ENCODE results near the gene MIER3.
"Not testable (repeated sequence)": the region's sequence is repeated elsewhere in the genome, so short reads cannot be mapped to it uniquely, and the experiment has no call there.

The MIER3 gene, protein sequence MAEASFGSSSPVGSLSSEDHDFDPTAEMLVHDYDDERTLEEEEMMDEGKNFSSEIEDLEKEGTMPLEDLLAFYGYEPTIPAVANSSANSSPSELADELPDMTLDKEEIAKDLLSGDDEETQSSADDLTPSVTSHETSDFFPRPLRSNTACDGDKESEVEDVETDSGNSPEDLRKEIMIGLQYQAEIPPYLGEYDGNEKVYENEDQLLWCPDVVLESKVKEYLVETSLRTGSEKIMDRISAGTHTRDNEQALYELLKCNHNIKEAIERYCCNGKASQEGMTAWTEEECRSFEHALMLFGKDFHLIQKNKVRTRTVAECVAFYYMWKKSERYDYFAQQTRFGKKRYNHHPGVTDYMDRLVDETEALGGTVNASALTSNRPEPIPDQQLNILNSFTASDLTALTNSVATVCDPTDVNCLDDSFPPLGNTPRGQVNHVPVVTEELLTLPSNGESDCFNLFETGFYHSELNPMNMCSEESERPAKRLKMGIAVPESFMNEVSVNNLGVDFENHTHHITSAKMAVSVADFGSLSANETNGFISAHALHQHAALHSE

DNA sequence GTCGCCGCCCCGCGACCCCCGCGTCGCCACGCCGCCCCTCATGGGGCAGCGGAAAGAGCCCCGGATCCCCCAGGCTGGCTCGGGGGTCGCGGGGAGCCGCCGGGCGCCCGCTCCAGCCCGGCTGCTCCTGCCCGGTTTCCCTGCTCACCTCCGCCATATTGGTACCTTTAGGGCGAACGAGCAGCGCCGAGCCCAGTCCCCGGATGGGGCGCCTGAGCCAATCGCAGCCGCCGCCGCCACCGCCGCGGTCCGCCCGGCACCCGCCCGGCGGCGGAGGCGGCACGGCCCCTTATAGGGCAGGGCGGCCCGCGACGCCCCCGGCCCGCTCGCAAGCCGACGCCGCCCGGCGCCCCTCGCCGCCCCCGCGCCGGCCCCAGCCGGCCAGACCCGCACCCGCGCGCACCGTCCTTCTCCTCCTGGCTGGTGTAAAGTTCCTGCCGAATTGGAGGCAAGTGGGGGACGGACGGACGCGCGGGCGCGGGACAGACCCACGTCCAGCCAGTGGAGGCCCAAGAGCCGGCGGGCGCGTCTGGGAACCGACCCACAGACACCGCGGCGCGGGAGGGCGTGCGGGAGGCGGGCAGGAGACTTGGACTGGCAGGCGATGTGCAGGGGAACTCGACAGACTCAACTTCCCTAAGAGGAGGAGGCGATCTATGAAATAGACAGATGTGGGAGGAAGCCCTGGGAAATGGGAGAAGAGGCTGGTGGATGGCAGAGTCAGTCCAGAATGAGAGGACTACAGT is at the start of gene MIER3:
MIER3 (minus strand) TSS at position 178 of the 746 bp plus-strand sequence; CDS start at position 157, 21 bp downstream.
- peak; percentile 70 for DNase-seq

DNA sequence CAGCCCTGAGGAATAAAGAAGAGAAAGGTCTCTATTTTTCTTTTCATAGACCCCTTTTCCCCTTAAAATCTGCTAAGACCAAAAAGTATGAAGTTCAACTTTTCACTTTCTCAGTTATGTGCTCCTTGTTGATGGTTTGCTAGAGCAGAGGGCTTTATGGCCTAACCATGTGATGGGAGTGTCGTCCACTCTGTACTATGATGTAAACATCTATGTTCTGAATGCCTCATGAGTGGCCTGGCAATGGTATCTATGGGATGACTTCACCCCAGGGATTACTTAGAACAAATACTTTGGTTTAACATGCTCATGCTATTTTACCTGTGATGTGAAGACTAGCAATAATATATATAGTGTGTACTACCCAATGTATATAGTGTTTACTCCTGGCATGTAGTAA is 43.7 kb upstream of the MIER3 start:
- no peak for DNase-seq

DNA sequence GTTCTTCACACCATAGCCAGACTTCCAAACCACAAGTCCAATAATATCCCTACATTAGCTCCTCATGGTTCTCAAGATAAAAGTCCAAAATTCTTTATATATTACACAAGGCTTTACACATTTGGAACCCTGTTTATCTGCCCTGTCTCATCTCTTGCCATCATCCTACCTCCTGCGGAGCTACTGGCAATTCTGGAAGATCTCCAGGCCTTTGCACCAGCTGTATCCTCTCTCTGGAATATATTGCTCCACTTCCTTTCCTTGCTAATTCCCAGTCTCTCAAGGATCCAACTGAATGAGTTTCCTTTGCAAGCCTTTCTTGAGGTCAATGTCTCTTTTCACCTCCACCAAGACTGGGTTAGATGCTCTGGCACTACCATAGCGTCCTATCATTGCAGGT is 41.3 kb upstream of the MIER3 start:
- DNase-seq, result no peak

DNA sequence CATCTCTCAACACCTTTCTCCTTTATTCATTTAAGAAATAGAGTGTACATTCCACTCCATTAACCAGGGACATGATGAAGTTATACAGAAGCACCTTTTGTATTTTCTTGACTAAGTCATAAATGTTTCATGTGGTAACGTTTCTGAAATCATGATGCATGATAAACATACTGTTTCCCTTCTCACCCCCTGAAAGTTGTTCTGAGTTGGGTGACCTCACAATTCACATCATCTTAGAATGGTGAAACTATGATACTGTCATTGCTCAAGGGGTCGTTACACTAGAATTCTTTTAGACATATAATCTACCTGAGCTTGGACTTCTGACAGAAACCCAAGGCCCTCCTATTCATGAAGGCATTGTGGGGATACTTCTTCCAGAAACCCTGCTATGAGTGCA is 37.8 kb upstream of the MIER3 start:
- DNase-seq, result no peak

DNA sequence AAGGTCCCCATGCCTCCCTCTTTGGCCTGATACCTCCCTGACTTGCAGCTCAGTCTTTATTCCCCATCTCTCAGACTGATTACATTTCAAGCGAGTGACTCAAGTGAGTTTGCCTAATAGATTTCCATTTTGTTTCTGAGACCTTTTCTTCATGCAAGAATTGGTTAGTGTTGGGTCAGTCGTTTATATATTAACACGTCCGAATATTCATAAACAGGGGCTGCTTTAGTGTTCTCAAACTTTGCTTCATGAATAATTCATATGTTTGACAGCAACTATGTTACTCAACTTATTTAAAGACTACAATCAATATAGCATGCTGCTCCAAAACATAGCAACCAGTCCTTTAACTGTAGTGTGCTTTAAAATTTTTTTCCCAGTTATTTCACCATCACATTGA is 36.6 kb upstream of the MIER3 start:
- DNase-seq, result no peak

DNA sequence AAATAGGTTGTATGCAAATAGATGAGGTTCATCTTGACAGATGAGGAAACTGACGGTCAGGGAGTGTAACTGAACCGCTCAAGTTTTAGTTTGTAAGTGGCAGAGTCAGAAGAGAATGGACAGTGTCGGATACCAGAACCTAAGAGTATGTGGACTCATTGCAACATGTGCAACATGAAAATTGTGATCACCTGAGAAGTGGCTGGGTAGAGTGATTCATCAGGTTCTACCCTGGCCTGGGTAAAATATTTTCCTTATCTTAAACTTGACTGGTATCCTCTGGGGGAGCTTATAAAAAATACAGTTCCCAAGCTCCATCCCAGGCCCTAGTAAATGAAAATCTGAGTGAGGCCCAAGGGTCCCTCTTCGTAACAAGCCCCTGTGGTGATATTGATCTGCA is 35.2 kb upstream of the MIER3 start:
- DNase-seq, result no peak

DNA sequence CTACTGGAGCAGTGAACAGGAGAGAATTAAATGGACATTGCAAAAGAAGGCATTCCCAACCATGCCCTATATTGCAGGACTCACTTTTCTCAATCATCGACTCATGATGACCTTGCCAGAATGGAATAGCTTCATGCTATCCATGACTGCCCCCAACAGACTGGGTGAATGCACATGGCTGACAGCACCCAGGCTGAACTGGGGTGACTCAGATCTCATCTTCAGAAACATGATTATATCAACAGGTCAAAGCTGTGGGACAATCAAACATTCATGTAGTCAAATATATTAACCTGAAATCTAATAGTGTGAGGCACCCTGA is 34.7 kb upstream of the MIER3 start:
- DNase-seq, result no peak

DNA sequence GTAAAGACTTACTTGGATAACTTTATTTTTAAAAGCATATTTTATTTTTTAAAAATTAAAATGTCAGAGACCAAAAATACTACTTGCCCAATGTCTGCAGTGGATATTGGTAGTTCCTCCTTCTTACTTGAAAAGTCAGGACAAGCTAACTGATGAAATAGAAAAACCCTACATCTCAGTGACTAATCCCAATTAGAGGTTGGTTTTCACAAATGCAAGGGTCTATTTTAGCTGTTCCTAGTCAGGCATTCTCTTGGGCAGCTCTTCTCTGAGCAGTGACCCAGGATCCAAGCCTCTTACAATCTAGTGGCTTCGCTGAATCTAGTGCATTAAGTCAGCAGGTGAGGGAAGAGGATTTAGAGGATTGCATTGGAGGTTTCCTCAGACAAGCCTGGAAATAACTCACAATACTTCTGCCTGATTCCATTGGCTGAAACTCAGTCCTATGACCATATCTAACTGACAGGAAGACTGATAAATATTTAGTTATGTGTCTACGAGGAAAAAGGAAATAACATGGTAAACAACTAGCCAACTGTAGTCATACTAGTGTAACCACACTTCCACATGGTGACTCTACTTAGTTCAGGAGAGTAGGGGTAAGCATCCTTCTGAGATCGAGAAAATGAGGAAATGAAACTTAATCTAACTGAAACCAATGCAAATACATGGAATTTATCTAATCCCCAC is 34.2 kb upstream of the MIER3 start:
- no peak for DNase-seq

DNA sequence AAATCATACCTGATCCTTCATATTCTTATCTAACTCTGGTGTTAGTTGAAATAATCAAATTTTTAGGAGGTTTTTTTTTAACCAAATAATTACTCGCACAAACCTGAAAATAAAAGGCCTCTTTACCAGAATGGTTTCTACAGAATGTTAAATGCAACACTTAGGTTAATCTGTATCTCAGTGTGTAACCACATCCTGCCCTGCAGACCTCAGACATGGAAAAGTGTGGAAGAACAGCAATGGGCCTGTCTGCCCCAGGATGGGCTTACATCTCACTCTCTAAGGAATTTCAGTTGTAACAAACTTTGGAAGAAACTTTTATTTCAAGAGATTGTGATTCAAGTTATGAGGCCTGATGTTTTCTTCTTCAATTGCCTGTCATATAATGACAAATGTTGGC is 32.5 kb upstream of the MIER3 start:
- DNase-seq, result no peak

DNA sequence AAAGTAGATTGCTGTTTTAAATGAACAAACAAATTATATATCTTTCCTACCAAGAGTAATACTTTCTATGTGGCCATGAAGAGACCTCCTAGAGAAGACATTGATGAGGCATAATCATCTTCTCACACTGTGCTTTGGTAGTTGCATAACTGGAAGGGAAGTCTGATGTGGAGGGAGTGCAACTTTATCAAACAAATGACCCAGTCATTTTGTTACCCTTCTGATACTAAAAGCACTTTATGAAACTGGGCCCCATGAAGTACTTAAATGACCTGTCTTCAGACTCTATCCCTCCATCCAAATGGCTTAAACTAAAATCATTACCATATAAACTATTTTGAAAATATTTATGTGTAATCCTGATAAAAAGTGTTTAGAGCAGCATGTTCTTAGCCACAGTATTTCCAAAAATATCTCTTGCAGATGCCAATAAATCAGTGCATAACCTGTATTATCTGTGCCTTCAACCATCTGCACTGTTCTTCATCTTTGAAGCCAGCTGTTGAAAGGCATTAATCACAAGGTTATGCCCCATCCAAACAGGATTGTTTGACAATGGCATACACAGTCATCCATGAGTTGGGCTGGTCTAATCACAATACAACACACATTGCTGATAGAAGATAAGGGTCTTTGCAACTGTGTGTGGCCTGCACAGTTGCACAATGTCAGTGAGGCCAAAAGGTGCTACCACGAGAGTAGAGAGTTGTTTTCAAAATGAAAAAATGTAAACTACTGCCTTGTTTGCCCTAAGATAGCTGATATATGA is 31.9 kb upstream of the MIER3 start:
- no peak for DNase-seq

DNA sequence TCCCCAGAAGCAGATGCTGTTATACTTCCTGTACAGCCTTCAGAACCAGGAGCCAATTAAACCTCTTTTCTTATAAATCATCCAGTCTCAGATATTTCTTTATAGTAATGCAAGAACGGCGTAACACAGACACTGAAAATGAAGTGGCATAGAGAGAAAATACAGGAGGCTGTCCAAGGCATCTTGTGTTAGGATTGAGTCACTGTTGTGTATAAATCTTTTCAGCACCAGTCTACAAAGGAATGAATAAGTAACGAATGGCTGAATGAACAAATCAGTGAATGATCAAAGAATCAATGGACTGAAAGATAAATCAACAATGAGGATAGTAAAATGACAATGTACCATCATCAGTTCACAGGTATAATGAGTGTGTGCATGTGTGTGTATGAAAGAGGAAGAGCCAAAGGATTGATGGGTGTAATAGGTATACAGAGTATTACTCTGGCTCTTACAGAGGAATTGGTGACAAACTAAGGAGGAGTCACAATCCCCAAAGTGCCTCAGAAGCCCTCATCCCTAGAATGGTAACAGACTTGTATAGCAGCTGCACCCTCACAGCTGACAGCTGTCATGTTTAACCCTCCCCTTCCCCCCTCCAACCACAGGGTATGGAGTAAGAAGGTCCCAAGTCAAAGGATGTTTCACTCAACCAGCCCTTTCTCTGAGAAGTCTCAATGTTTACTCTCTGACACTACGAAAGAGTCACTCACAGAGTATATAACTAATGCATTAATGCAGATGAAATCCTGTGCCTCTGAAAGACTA is 29.8 kb upstream of the MIER3 start:
- DNase-seq, result no peak

DNA sequence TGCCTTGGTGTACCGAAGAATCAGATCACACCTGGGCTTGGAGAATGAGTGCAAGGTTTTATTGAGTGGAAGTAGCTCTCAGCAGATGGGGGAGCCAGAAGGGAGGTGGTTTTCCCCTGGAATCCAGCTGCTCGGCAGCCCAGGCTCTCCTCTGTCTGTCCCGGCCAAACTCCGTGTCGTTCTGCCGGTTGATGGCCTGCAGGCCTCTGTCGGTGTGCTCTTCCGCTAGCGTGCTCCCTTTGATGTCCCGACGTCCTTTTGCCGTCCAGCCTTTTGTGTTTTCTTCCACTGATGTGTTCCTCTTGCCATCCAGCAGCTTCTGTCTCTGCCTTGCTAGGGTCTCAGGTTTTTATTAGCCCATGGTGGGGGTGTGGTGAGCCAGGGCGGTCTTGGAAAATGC is 28.0 kb upstream of the MIER3 start:
- DNase-seq, result no peak

DNA sequence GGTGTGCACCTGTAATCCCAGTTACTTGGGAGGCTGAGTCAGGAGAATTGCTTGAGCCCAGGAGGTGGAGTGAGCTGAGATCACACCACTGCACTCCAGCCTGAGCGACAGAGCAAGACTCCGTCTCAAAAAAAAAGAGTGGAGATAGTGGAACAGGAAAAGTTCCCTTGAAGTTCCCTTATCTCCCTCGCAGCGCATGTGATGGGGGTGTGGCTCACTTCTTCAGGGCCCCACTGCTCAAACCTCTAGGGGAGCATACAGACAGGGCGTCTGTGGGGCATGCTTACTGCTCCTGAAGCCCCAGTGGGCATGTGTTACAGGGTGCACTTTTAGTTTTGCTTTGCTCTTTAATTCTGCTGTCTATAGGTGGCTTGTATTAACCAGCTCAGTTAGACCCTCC is 27.6 kb upstream of the MIER3 start:
- DNase-seq, result not testable (repeated sequence)

DNA sequence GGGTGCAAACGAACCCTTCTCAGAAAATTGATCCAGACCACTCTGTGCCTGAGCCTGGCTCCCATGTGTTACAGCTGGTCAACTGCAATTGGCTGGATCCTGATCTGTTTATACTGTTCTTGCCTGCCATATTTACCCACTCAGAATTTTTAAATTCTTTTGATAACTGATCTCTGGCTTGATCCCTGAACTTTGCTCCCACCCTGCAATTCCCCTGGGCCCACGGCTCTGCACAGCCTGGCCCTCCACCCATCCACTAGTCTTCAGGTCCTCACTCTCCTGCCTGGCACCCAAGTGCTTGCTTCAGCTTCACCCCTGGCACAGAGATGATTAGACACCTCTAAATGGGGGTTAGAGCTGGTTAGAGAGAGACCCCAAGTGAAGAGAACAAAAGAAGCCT is 25.9 kb upstream of the MIER3 start:
- no peak for DNase-seq

DNA sequence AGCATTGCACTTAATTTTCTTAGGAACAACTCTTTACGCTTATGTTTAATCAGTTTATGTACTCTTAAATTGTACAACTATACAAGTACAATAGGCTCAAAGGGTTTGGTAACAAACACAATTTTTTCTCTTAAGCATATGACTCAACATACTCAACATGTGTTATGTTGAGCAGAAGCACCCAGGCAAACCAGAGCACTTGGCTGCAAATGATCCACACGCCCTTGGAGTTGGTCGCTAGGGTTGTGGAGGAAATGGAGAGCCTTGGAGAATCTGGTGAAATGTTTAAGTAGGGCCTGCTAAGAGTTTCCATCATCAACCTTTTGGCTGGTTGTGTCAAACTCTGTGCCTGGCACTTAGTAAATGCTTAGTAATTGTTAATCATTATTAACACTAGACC is 25.1 kb upstream of the MIER3 start:
- no peak for DNase-seq

DNA sequence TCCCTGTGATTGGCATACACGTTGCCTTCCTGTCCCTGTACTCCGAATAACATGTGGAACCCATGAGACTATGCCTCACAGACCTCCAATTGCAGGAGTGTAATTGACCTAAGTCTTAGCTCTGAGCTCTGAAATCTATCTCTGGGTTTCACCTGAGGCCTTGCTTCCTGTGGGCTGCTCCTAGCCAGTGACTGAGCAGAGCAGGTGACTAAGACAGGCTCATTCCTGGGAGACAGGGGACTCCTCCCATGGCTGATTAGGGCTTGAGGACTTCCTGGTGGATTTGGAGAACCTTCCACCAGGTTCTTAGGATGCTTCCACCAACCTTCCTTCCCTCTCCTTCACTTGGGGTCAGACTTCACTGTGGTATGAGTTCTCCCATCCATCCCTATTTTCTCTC is 22.3 kb upstream of the MIER3 start:
- no peak for DNase-seq

DNA sequence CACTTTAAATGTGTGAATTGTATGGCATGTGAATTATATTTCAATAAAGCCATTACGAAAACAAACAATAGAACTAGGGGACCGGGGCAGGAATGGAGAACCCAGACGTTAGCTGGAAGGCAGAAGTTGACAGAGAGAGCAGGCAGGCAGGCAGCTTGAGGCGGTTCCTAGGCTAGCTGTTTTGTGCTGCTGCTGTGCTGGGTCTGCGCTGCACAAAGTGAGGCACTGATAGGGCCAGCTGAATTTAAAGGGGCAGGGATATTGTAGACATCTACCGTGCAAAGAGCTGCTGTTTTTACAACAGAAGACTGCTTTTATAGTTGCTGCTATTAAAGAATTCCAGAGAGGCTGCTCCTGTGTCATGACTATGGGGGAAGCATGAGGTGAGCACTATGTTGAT is 21.6 kb upstream of the MIER3 start:
- no peak for DNase-seq

DNA sequence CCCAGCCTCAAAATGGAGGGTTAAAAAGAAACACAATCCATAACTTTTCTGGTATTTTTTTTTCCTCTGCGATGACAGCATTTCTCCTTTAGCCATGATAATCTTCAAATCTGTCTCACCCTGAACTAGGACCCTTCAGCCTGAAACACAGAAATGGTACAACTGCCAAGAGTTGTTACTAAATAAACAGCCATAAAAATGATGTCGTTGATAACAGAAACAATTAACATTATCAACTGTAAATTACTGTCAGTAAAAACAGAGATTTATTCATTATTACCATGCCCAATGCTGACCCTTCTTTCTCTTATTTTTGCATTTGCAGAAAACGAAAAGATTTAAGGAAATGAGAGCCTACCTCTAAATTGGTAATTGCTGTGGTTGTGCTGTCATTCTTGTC is 19.4 kb upstream of the MIER3 start:
- no peak for DNase-seq

DNA sequence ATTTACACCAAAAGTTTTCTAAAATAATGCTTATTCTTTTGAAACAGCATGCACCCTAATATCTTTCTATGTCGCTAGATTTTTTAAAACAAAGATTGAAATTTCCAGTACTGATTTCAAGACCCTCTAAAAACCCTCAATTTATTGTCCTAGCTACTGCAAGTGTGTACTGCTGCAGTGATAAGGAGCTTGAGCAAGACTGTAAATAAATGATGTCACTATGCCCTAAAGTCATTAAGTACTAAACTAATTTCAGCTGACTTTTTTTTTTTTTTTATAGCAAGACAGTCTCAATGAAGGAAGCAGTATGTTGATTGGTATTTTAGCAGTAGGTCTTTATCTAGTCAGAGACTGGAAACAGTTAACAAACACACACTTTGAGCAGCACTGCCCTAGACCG is 12.2 kb upstream of the MIER3 start:
- no peak for DNase-seq

DNA sequence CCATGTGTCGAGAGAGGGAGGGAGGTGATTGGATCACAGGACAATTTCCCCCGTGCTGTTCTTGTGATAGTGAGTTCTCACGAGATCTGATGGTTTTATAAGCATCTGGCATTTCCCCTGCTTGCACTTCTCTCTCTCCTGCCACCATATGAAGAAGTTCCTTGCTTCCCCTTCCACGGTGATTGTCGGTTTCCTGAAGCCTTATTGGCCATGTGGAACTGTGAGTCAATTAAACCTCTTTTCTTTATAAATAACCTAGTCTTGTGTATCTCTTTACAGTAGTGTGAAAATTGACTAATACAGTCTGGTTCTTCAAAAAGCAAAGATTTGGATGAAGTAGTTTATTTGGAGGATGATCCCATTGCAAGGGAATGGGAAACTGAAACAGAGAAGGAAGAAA is 11.3 kb upstream of the MIER3 start:
- no peak for DNase-seq

DNA sequence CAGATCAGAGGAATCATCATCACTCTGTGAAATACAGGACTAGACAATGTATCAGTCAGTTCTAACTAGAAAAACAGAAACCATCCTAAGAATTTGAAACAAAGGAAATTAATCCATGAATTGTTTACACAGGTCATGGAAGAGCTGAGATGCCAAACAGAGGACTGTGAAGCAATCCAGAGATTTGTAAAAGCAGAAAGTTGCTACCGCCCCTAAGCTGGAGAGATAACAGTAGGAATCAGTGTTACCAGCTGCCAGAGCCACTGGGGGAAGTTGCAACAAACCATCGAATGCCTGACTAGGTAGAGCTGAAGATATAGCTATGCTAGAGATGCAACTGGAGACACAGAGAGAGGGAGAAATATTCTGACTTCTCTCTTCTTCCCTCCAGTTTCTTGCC is 10.4 kb upstream of the MIER3 start:
- DNase-seq, result no peak

DNA sequence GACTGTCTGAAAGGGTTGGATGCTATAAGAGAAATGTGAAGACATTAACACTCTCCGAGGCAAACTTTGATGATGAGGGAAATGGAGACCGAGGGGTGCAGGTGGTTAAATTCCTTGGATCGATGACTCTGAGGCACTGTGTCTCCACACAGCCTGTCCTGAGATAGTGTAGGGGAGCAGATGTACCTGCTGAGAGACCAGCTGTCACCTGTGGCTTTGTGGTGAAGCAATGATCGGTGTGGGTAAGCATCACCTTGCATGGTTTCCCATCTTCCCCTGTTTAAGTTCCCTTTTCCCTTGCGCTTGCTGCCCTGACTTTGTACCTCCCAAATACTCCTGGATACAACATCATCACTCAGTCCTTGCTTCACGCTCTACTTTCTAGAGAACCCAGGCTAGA is 9.8 kb upstream of the MIER3 start:
- DNase-seq, result no peak
